SK-N-MC (cell line): ENCODE data around the gene ZNF737.

Experiments used
- EZH2 ChIP-seq: fragments of 200-600 bp; sonication (generic); IDR thresholded peaks from one replicate; pipeline ENCODE4 v1.6.1; 2017; ENCODE audit warnings: antibody characterized with exemption
- FOXP2 ChIP-seq: optimal IDR thresholded peaks from 2 replicates; pipeline ENCODE3; 2011; ENCODE audit warnings: mild to moderate bottlenecking, moderate library complexity; ENCODE audit not compliant: insufficient read depth; ENCODE audit errors: extremely low read length, control extremely low read depth
- POLR2AphosphoS5 ChIP-seq: IDR thresholded peaks from 2 replicates; pipeline ENCODE4 v1.6.1; 2012; ENCODE audit warnings: mild to moderate bottlenecking, low read depth, low read length, borderline replicate concordance

DNA sequence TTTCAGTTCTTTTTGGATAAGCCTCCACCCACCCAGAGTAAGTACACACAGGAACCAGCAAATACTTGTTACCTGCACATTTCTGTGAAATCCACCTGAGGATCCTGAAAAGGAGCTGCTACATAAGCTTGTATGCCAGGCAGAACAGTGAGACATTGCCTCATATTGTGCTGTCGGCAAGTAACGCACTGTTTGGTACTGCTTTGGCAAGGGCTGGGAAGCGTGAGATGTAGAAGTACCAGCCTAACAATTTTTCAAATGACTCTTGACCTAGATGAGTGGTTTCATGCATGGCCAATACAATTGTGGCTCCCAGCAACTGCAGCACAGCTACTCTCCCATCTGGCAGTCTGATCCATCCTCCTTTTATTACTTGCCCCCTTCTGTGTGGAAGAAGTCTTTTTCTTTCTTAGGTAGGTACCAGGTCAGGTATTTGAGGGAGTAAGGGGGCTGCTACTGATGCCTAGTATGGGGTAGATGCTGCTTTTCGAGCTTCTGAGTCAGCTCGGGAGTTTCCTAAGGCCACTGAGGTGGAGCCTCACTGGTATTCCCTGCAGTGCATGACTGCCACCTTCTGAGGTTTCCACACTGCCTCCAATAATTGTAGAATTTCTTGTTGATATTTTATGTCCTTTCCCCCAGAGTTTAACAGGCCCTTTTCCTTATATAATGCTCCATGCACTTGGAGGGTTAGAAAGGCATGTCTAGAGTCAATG is 52.2 kb downstream of the ZNF737 start:
- TF ChIP-seq FOXP2 = no peak
- TF ChIP-seq EZH2 = no peak
- no peak for TF ChIP-seq POLR2AphosphoS5
